BE2C (cell line): ENCODE measurements around the gene CNKSR1.

ENCODE experiments used
- DNase-seq: peaks from one replicate; pipeline ENCODE4 v3.0.0-alpha.2; 2020
- H3K27me3 ChIP-seq: fragments of 250-450 bp; sonication (Bioruptor Pico); 2 replicates; pipeline ENCODE4 v1.5.1; 2020; ENCODE audit warnings: mild to moderate bottlenecking
- H3K36me3 ChIP-seq: fragments of 250-450 bp; sonication (Bioruptor Pico); 2 replicates; pipeline ENCODE4 v1.5.1; 2020; ENCODE audit warnings: mild to moderate bottlenecking
- H3K4me1 ChIP-seq: fragments of 250-450 bp; sonication (Bioruptor Pico); 2 replicates; pipeline ENCODE4 v1.5.1; 2020
- H3K4me3 ChIP-seq: 2 replicates; pipeline ENCODE4 v1.5.1; 2011; ENCODE audit warnings: low read depth, low read length
- H3K9me3 ChIP-seq: fragments of 250-450 bp; sonication (Bioruptor Pico); 2 replicates; pipeline ENCODE4 v1.5.1; 2020
- CTCF ChIP-seq: IDR thresholded peaks from 2 replicates; pipeline ENCODE4 v1.5.1; 2012; ENCODE audit warnings: mild to moderate bottlenecking, low read depth, low read length

Gene CNKSR1

GRCh38 chr1:26181586-26182382 lies 4.5 kb downstream of the CNKSR1 start:
- no peaks in the 10 kb centered on the region for H3K4me1 ChIP-seq
- no peaks in the 10 kb centered on the region for H3K9me3 ChIP-seq
- H3K27me3 ChIP-seq = no peaks in the 10 kb centered on the region
- no peak overlapping the region for H3K4me3 ChIP-seq
- TF ChIP-seq CTCF = no peak
- no peak for DNase-seq
- no peaks in the 10 kb centered on the region for H3K36me3 ChIP-seq

GRCh38 chr1:26182383-26182696 lies 5.0 kb downstream of the CNKSR1 start:
- no peak overlapping the region for H3K4me3 ChIP-seq
- TF ChIP-seq CTCF = no peak
- no peaks in the 10 kb centered on the region for H3K4me1 ChIP-seq
- H3K36me3 ChIP-seq = no peaks in the 10 kb centered on the region
- H3K27me3 ChIP-seq = no peaks in the 10 kb centered on the region
- DNase-seq = no peak
- no peaks in the 10 kb centered on the region for H3K9me3 ChIP-seq

- no peaks in the 10 kb centered on the region for H3K9me3 ChIP-seq
- H3K36me3 ChIP-seq = no peaks in the 10 kb centered on the region
- TF ChIP-seq CTCF = no peak
- no peak overlapping the region for H3K4me3 ChIP-seq
- no peak for DNase-seq
- H3K27me3 ChIP-seq = no peaks in the 10 kb centered on the region
- H3K4me1 ChIP-seq = no peaks in the 10 kb centered on the region
Observed at GRCh38 chr1:26184086-26184485, 6.8 kb downstream of the CNKSR1 start.

- H3K4me1 ChIP-seq = no peaks in the 10 kb centered on the region
- DNase-seq = no peak
- TF ChIP-seq CTCF = no peak
- no peaks in the 10 kb centered on the region for H3K36me3 ChIP-seq
- no peaks in the 10 kb centered on the region for H3K27me3 ChIP-seq
- no peak overlapping the region for H3K4me3 ChIP-seq
- H3K9me3 ChIP-seq = no peaks in the 10 kb centered on the region
Observed at GRCh38 chr1:26184883-26185282, 7.6 kb downstream of the CNKSR1 start.

- Histone ChIP-seq H3K4me1 (no peaks in the 10 kb centered on the region), H3K36me3 (no peaks in the 10 kb centered on the region), H3K4me3 (no peak overlapping the region), H3K9me3 (no peaks in the 10 kb centered on the region), H3K27me3 (no peaks in the 10 kb centered on the region)
- no peak for TF ChIP-seq CTCF
- no peak for DNase-seq
Observed at GRCh38 chr1:26187882-26188281, 10.6 kb downstream of the CNKSR1 start.

- no peak for TF ChIP-seq CTCF
- no peak for DNase-seq
- H3K4me3 ChIP-seq = no peak overlapping the region
- H3K27me3 ChIP-seq = no peaks in the 10 kb centered on the region
- H3K4me1 ChIP-seq = no peaks in the 10 kb centered on the region
- H3K9me3 ChIP-seq = no peaks in the 10 kb centered on the region
- H3K36me3 ChIP-seq = no peaks in the 10 kb centered on the region
Observed at GRCh38 chr1:26188477-26188876, 11.2 kb downstream of the CNKSR1 start.
